ENCODE data around the gene HSPG2.

- TF ChIP-seq TAF1 (IDR thresholded peaks at IDR 0.05; ENCODE audit: low read depth) (no peak), RAD21 (IDR thresholded peaks at IDR 0.05; ENCODE audit: low read depth) (no peak), TEAD4 (IDR thresholded peaks at IDR 0.05) (no peak), EP300 (IDR thresholded peaks at IDR 0.05; ENCODE audit: borderline replicate concordance) (no peak), FOXM1 (IDR thresholded peaks at IDR 0.05; ENCODE audit: borderline replicate concordance, low read depth) (no peak), MAX (IDR thresholded peaks at IDR 0.05) (no peak), YY1 (IDR thresholded peaks at IDR 0.05; ENCODE audit: low read depth) (no peak), REST (IDR thresholded peaks at IDR 0.05; ENCODE audit: low read depth) (no peak)
Measured at GRCh38 chr1:21894034-21894881, 42.9 kb downstream of the HSPG2 start.
